Measurements from ENCODE around the gene FNIP1.

The FNIP1 gene

GRCh38 chr5:131672776-131673175 lies 124.0 kb downstream of the FNIP1 start:
- TF ChIP-seq, protein P1, sequence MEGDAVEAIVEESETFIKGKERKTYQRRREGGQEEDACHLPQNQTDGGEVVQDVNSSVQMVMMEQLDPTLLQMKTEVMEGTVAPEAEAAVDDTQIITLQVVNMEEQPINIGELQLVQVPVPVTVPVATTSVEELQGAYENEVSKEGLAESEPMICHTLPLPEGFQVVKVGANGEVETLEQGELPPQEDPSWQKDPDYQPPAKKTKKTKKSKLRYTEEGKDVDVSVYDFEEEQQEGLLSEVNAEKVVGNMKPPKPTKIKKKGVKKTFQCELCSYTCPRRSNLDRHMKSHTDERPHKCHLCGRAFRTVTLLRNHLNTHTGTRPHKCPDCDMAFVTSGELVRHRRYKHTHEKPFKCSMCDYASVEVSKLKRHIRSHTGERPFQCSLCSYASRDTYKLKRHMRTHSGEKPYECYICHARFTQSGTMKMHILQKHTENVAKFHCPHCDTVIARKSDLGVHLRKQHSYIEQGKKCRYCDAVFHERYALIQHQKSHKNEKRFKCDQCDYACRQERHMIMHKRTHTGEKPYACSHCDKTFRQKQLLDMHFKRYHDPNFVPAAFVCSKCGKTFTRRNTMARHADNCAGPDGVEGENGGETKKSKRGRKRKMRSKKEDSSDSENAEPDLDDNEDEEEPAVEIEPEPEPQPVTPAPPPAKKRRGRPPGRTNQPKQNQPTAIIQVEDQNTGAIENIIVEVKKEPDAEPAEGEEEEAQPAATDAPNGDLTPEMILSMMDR (IDR thresholded peaks at IDR 0.05; ENCODE audit: control insufficient read depth, extremely low read depth, insufficient read depth) = no peak

GRCh38 chr5:131671994-131672655 lies 124.7 kb downstream of the FNIP1 start:
- DNase-seq (ENCODE audit: low read depth) = peak; percentile 96
- H3K4me3 ChIP-seq (ENCODE audit: low read depth, low read length) = peak overlapping the region; percentile 27
- TF ChIP-seq, protein P1 (IDR thresholded peaks at IDR 0.05; ENCODE audit: control insufficient read depth, extremely low read depth, insufficient read depth) = no peak

More at GRCh38 chr5:131672776-131673175, 124.0 kb downstream of the FNIP1 start:
- H3K4me3 ChIP-seq (ENCODE audit: low read depth, low read length) = peak overlapping the region; percentile 27; the same call in 1 of the 2 replicates
- no peak for DNase-seq (ENCODE audit: low read depth)

- no peak for DNase-seq (ENCODE audit: low read depth)
- H3K4me3 ChIP-seq (ENCODE audit: low read depth, low read length) = no peak overlapping the region
- TF ChIP-seq, protein P1 (IDR thresholded peaks at IDR 0.05; ENCODE audit: control insufficient read depth, extremely low read depth, insufficient read depth) = no peak
These were observed 125.4 kb downstream of the FNIP1 start for GRCh38 chr5:131671409-131671808.

DNA sequence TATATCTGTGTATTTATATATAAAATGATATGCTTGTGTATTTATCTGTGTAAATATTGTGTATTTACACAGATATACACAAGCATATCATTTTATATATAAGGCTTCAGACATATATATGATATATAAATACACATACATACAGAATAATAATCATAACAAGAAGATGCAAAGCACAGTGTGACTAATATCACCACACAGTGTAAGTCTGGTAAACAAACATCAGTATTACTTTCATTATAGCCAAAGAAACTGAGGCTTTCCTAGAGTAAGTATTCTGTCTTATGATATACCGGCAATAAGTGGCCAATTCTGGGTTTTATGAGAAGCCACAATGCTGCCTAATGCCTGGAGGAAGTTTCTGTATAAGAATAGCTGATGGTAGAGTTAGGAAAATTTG lies 131.9 kb downstream of the FNIP1 start:
- TF ChIP-seq, protein P1 (IDR thresholded peaks at IDR 0.05; ENCODE audit: control insufficient read depth, extremely low read depth, insufficient read depth) = no peak
- H3K4me3 ChIP-seq (ENCODE audit: low read depth, low read length) = no peak overlapping the region
- no peak for DNase-seq (ENCODE audit: low read depth)

GRCh38 chr5:131661933-131662332 lies 134.9 kb downstream of the FNIP1 start:
- no peak overlapping the region for H3K4me3 ChIP-seq (ENCODE audit: low read depth, low read length)
- no peak for DNase-seq (ENCODE audit: low read depth)
- TF ChIP-seq, protein P1 (IDR thresholded peaks at IDR 0.05; ENCODE audit: control insufficient read depth, extremely low read depth, insufficient read depth) = no peak

GRCh38 chr5:131659841-131660240 lies 137.0 kb downstream of the FNIP1 start:
- H3K4me3 ChIP-seq (ENCODE audit: low read depth, low read length) = no peak overlapping the region
- DNase-seq (ENCODE audit: low read depth) = no peak
- TF ChIP-seq, protein P1 (IDR thresholded peaks at IDR 0.05; ENCODE audit: control insufficient read depth, extremely low read depth, insufficient read depth) = no peak

GRCh38 chr5:131659290-131659689 lies 137.5 kb downstream of the FNIP1 start:
- no peak for DNase-seq (ENCODE audit: low read depth)
- H3K4me3 ChIP-seq (ENCODE audit: low read depth, low read length) = no peak overlapping the region
- TF ChIP-seq, protein P1 (IDR thresholded peaks at IDR 0.05; ENCODE audit: control insufficient read depth, extremely low read depth, insufficient read depth) = no peak
